Lower leg skin (tissue), 3 donors: ENCODE results near the gene HECTD3.

Experiments
- CTCF ChIP-seq, 3 donors: fragments of 450-650 bp; IDR thresholded peaks; one replicate each; pipeline ENCODE4 v1.5.1; 2016; ENCODE audit warnings: antibody characterized with exemption in 3 of 3, mild to moderate bottlenecking in 3 of 3, moderate library complexity in 2 of 3
- POLR2A ChIP-seq, 2 donors: fragments of 450-650 bp; IDR thresholded peaks; one replicate each; pipeline ENCODE4 v1.6.1; 2016 to 2017; ENCODE audit warnings: antibody characterized with exemption in 2 of 2, mild to moderate bottlenecking in 1 of 2, moderate library complexity in 1 of 2

- TF ChIP-seq CTCF (IDR thresholded peaks at IDR 0.05): no peak
- TF ChIP-seq POLR2A (IDR thresholded peaks at IDR 0.05): no peak
Measured at GRCh38 chr1:44985747-44986359, 25.3 kb downstream of the HECTD3 start.
